ENCODE data around the gene RPS6KB2.

DNA sequence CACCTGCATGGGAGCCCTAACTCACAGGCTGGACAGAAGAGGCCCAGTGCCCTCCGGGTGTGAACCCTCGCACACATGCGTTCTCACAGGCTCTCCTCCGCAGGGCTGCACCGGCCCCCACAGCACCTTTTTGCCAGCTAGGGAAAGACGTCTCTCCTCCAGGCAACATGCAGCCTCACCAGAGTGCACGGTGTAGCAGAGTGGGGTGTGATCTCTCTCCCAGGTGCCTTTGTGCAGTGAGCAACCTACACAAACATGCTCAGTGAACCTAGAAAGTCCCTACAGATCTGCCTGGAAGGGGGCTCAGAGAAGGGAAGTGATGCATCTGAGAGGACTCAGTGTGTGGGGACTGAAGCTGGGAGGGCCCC, 16.5 kb upstream of the RPS6KB2 start:
- TF ChIP-seq POLR2A (IDR thresholded peaks at IDR 0.05; ENCODE audit: low read depth, low read length): no peak
- TF ChIP-seq TAF1 (IDR thresholded peaks at IDR 0.05; ENCODE audit: low read depth, low read length): no peak
- TF ChIP-seq POLR2AphosphoS5 (IDR thresholded peaks at IDR 0.05; ENCODE audit: low read depth, low read length): no peak
- no peak for TF ChIP-seq POU2F2 (IDR thresholded peaks at IDR 0.05; ENCODE audit: low read depth, low read length)
- TF ChIP-seq PAX5 (IDR thresholded peaks at IDR 0.05; ENCODE audit: insufficient read depth, low read length, severe bottlenecking): no peak

All from GM12891 (cell line).